Activated CD4-positive, alpha-beta memory T cell treated with anti-CD3 and anti-CD28 coated beads for 36 hours (primary cell): ENCODE data around the gene HDHD2. TPM values are rescaled to one million over a fixed set of nuclear protein-coding genes. Genes with fewer than 3 reads are reported as not detected.

Source experiments
- total RNA-seq, 2 experiments: library from RNA; stranded (reverse); gene quantifications; one replicate each; pipeline ENCODE4 v1.2.3, GENCODE V29; 2021

The HDHD2 gene
- total RNA-seq, 2 experiments from 2014 or later, result 26.4 to 32.9 TPM

Other genes starting within 250 kb of the HDHD2 start
- gene PIAS2, start 233.0 kb downstream of the HDHD2 start, total RNA-seq, result 10 to 100 TPM; 19.7 to 22.1 TPM
- gene KATNAL2, start 232.9 kb downstream of the HDHD2 start, total RNA-seq, result under 1 TPM; 0.46 to 0.69 TPM
- not detected for gene ELOA2, start 114.9 kb downstream of the HDHD2 start, total RNA-seq
- 10 to 100 TPM; 10.9 to 11.0 TPM for gene IER3IP1, start 25.9 kb upstream of the HDHD2 start, total RNA-seq
- gene SKOR2, start 101.2 kb upstream of the HDHD2 start, total RNA-seq, result not detected